Panc1 (cell line): ENCODE data around the gene IL36B. TPM values are rescaled to one million over a fixed set of nuclear protein-coding genes. Genes with fewer than 3 reads are reported as not detected.

Experiments used
- ATAC-seq: fragments of 200-7000 bp; cut with Tn5 transposase; 2 replicates; pipeline ENCODE4 v1.9.1; 2020; ENCODE audit warnings: mild to moderate bottlenecking, moderate library complexity
- BruUV-seq: library from RNA; stranded (reverse); fragments of 400-500 nt; replicated peaks from 2 replicates; lab custom pipeline; 2021; lab: Mats Ljungman, UMichigan
- CTCF ChIA-PET: fragments of 300-600 bp; sonication (Branson Sonifier 250); formaldehyde crosslinking; loops from one replicate; lab custom pipeline; 2022; ENCODE audit warnings: antibody characterized with exemption; lab: Charles Lee
- POLR2A ChIA-PET: fragments of 300-600 bp; sonication (Branson Sonifier 250); formaldehyde crosslinking; loops from one replicate; lab custom pipeline; 2022; ENCODE audit warnings: antibody characterized with exemption; lab: Charles Lee
- DNase-seq: peaks from one replicate; pipeline ENCODE4 v3.0.0-alpha.2; 2010; ENCODE audit warnings: low read depth, low spot score
- H3K27ac ChIP-seq: 2 replicates; pipeline ENCODE4 v1.5.1; 2011; ENCODE audit warnings: mild to moderate bottlenecking, low read length, inconsistent platforms
- H3K27me3 ChIP-seq: fragments of 200-500 bp; sonication (Bioruptor generic); 2 replicates; pipeline ENCODE4 v1.6.0; 2014; ENCODE audit warnings: low read length, inconsistent platforms; ENCODE audit not compliant: control insufficient read depth, insufficient read depth
- H3K36me3 ChIP-seq: fragments of 200-500 bp; sonication (Bioruptor generic); 2 replicates; pipeline ENCODE4 v1.5.1; 2014; ENCODE audit warnings: inconsistent platforms, mild to moderate bottlenecking, low read length, moderate library complexity; ENCODE audit not compliant: control insufficient read depth, insufficient read depth
- H3K4me1 ChIP-seq: 2 replicates; pipeline ENCODE4 v1.5.1; 2011; ENCODE audit warnings: inconsistent platforms, mild to moderate bottlenecking, low read length, moderate library complexity; ENCODE audit not compliant: control insufficient read depth, insufficient read depth
- H3K4me3 ChIP-seq, 2 experiments: 2 replicates each; pipeline ENCODE4 v1.5.1; 2011 to 2012; ENCODE audit warnings: low read depth in 2 of 2, low read length in 2 of 2, mild to moderate bottlenecking in 2 of 2, inconsistent platforms in 1 of 2, moderate library complexity in 1 of 2
- H3K9me3 ChIP-seq: fragments of 200-500 bp; sonication (Bioruptor generic); 2 replicates; pipeline ENCODE4 v1.5.1; 2014; ENCODE audit warnings: low read depth, mild to moderate bottlenecking, inconsistent platforms, low read length, moderate library complexity; ENCODE audit not compliant: control insufficient read depth, insufficient read depth
- POLR2AphosphoS5 ChIP-seq: IDR thresholded peaks from 2 replicates; pipeline ENCODE4 v1.6.1; 2012; ENCODE audit warnings: mild to moderate bottlenecking, low read depth, low read length, moderate library complexity
- SIN3A ChIP-seq: IDR thresholded peaks from 2 replicates; pipeline ENCODE4 v1.6.1; 2012; ENCODE audit warnings: low read depth, mild to moderate bottlenecking, low read length, moderate library complexity, borderline replicate concordance; ENCODE audit not compliant: insufficient read depth
- TCF7L2 ChIP-seq: IDR thresholded peaks from 2 replicates; pipeline ENCODE4 v1.6.1; 2011; ENCODE audit warnings: mild to moderate bottlenecking, low read depth, low read length, inconsistent platforms
- in situ Hi-C: cut with HindIII; loops from 2 replicates; pipeline ENCODE4 v1.10.0; 2016; ENCODE audit warnings: low sequenced_read_pairs, low pct_unique_long_range_greater_than_20kb
- intact Hi-C: fragments of 100-400 bp; cut with micrococcal nuclease; formaldehyde crosslinking; loops from one replicate; pipeline ENCODE4 v1.10.0; 2022; ENCODE audit not compliant: unreplicated experiment
- total RNA-seq: library from RNA; stranded (reverse); gene quantifications from one replicate; pipeline ENCODE4 v1.2.1, GENCODE V29; 2021; ENCODE audit not compliant: unreplicated experiment
- TF ChIP-seq, protein P1 (sequence below): fragments of 450-650 bp; IDR thresholded peaks from 2 replicates; pipeline ENCODE4 v1.5.1; 2017; ENCODE audit warnings: mild to moderate bottlenecking
- TF ChIP-seq, protein P2 (sequence below), 2 experiments: IDR thresholded peaks; 2 replicates each; pipeline ENCODE4 v1.6.1; 2011 to 2012; ENCODE audit warnings: low read depth in 2 of 2, control low read depth in 1 of 2, low read length in 1 of 2, mild to moderate bottlenecking in 1 of 2, moderate library complexity in 1 of 2; ENCODE audit not compliant: insufficient read depth in 1 of 2

IL36B gene
- total RNA-seq, 1 experiment from 2014 or later: not detected

DNA sequence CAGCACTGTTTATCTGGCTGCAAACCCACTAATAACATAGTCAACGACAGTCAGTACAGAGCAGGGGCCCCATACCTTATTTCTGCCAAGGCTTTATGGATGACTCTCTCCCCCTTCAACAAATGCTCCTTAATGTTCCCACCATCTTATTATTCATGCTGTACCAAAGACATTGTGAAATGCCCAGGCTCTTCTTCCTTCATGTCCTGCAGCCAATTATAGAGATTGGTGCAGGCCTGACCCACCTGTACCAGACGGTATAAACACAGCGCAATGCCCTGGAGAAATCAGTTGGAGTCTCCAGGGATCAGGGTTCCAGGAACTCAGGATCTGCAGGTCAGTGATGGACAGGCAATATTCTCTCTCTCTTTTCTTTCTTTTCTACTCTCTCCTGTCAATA is 15.0 kb upstream of the IL36B start, which contains the start of gene IL1F10:
TSS of gene IL1F10 (plus strand) at position 290 of the 400 bp plus-strand sequence. CDS start 4,769 bp downstream, outside the sequence.
- no peak for DNase-seq
- in situ Hi-C loops: no loop called here
- no peak within 1 kb of the TSS for H3K27ac ChIP-seq
- CTCF ChIA-PET: no interaction called here
- no peaks in the 10 kb centered on the region for H3K9me3 ChIP-seq
- H3K27me3 ChIP-seq: peaks cover 5% of the 10 kb centered on the region; the same call in 1 of the 2 replicates
- no TSS peak for BruUV-seq
- H3K4me1 ChIP-seq: no peaks in the 10 kb centered on the region
- H3K36me3 ChIP-seq: no peaks in the 10 kb centered on the region
- H3K4me3 ChIP-seq: no peak within 1 kb of the TSS
- no peak for ATAC-seq
- intact Hi-C loops: no loop called here
- POLR2A ChIA-PET: no interaction called here
- TF ChIP-seq TCF7L2: no peak
- TF ChIP-seq, protein P1, sequence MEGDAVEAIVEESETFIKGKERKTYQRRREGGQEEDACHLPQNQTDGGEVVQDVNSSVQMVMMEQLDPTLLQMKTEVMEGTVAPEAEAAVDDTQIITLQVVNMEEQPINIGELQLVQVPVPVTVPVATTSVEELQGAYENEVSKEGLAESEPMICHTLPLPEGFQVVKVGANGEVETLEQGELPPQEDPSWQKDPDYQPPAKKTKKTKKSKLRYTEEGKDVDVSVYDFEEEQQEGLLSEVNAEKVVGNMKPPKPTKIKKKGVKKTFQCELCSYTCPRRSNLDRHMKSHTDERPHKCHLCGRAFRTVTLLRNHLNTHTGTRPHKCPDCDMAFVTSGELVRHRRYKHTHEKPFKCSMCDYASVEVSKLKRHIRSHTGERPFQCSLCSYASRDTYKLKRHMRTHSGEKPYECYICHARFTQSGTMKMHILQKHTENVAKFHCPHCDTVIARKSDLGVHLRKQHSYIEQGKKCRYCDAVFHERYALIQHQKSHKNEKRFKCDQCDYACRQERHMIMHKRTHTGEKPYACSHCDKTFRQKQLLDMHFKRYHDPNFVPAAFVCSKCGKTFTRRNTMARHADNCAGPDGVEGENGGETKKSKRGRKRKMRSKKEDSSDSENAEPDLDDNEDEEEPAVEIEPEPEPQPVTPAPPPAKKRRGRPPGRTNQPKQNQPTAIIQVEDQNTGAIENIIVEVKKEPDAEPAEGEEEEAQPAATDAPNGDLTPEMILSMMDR: no peak
- TF ChIP-seq, protein P2, sequence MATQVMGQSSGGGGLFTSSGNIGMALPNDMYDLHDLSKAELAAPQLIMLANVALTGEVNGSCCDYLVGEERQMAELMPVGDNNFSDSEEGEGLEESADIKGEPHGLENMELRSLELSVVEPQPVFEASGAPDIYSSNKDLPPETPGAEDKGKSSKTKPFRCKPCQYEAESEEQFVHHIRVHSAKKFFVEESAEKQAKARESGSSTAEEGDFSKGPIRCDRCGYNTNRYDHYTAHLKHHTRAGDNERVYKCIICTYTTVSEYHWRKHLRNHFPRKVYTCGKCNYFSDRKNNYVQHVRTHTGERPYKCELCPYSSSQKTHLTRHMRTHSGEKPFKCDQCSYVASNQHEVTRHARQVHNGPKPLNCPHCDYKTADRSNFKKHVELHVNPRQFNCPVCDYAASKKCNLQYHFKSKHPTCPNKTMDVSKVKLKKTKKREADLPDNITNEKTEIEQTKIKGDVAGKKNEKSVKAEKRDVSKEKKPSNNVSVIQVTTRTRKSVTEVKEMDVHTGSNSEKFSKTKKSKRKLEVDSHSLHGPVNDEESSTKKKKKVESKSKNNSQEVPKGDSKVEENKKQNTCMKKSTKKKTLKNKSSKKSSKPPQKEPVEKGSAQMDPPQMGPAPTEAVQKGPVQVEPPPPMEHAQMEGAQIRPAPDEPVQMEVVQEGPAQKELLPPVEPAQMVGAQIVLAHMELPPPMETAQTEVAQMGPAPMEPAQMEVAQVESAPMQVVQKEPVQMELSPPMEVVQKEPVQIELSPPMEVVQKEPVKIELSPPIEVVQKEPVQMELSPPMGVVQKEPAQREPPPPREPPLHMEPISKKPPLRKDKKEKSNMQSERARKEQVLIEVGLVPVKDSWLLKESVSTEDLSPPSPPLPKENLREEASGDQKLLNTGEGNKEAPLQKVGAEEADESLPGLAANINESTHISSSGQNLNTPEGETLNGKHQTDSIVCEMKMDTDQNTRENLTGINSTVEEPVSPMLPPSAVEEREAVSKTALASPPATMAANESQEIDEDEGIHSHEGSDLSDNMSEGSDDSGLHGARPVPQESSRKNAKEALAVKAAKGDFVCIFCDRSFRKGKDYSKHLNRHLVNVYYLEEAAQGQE (IDR thresholded peaks at IDR 0.05; ENCODE audit: insufficient read depth in 1 of 2, low read depth in 2 of 2, low read length in 1 of 2): no peak
- no peak for TF ChIP-seq POLR2AphosphoS5
- TF ChIP-seq SIN3A: no peak

DNA sequence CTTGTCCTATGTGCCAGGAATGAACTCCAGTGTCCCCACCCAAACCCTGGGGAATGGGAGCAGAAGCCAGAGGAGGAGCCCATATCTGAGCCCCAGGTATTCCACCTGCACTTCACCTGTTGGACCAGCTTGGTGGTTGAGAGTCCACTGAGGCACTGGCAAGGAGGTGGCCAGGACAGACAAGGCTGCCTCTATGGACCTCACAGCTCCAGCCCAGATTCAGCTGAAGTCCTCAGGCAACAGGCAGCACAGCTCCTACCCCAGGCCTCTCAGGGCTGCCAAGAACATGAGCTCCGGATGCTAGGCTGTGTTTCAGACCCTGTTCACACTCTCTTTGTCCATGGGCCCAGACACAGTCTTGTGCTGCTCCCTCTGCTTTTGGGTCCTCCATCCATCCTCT is 12.2 kb upstream of the IL36B start:
- Histone ChIP-seq H3K27me3 (peaks cover 5% of the 10 kb centered on the region; the same call in 1 of the 2 replicates), H3K36me3 (no peaks in the 10 kb centered on the region), H3K4me3 (no peak overlapping the region), H3K27ac (no peak overlapping the region), H3K4me1 (no peaks in the 10 kb centered on the region), H3K9me3 (no peaks in the 10 kb centered on the region)
- BruUV-seq: no TSS peak
- TF ChIP-seq POLR2AphosphoS5: no peak
- TF ChIP-seq, protein P2 (IDR thresholded peaks at IDR 0.05; ENCODE audit: insufficient read depth in 1 of 2, low read depth in 2 of 2, low read length in 1 of 2): no peak
- TF ChIP-seq, protein P1: no peak
- TF ChIP-seq SIN3A: no peak
- no peak for TF ChIP-seq TCF7L2
- ATAC-seq (no peak), DNase-seq (no peak)
- in situ Hi-C loops (no loop called here), intact Hi-C loops (no loop called here)
- ChIA-PET POLR2A (no interaction called here), CTCF (no interaction called here)
